CD4-positive, alpha-beta T cell (primary cell): ENCODE results near the gene ADCY2. TPM values are rescaled to one million over a fixed set of nuclear protein-coding genes. Genes with fewer than 3 reads are reported as not detected.

ENCODE experiments used
- ATAC-seq: fragments of 200-7000 bp; cut with Tn5 transposase; one replicate; pipeline ENCODE4 v1.10.0; 2022; ENCODE audit warnings: mild to moderate bottlenecking; ENCODE audit not compliant: poor library complexity
- CTCF ChIA-PET: fragments of 350-600 bp; sonication (Branson Sonifier 250); formaldehyde crosslinking; loops from one replicate; lab custom pipeline; 2021; ENCODE audit warnings: antibody characterized with exemption, inconsistent platforms; lab: Charles Lee
- POLR2A ChIA-PET: fragments of 350-600 bp; sonication (Branson Sonifier 250); formaldehyde crosslinking; loops from one replicate; lab custom pipeline; 2021; ENCODE audit warnings: antibody characterized with exemption, inconsistent platforms; lab: Charles Lee
- DNase-seq, 14 experiments: peaks; one replicate each; pipeline ENCODE4 v3.0.0-alpha.2; 2013 to 2020; ENCODE audit warnings: mixed read lengths in 2 of 14
- H3K27ac ChIP-seq, 2 donors: one replicate each; pipeline versions ENCODE4 v1.5.1 to v1.7.0; 2013; ENCODE audit warnings: low read length in 2 of 2, low read depth in 1 of 2, mild to moderate bottlenecking in 1 of 2
- H3K27me3 ChIP-seq, 2 experiments: 1 replicate in 1 of 2; 2 replicates in 1 of 2; pipeline versions ENCODE4 v1.6.1 to v1.7.0; 2013; ENCODE audit warnings: low read length in 2 of 2, control low read depth in 1 of 2, mild to moderate bottlenecking in 1 of 2, moderate library complexity in 1 of 2; ENCODE audit not compliant: insufficient read depth in 2 of 2, control insufficient read depth in 1 of 2
- H3K36me3 ChIP-seq: one replicate; pipeline ENCODE4 v1.6.1; 2013; ENCODE audit warnings: low read length, control low read depth; ENCODE audit not compliant: insufficient read depth
- H3K4me1 ChIP-seq: one replicate; pipeline ENCODE4 v1.6.1; 2013; ENCODE audit warnings: low read length, control low read depth; ENCODE audit not compliant: insufficient read depth
- H3K4me3 ChIP-seq: one replicate; pipeline ENCODE4 v1.5.1; 2013; ENCODE audit warnings: mild to moderate bottlenecking, low read length, moderate library complexity
- H3K9me3 ChIP-seq, 2 experiments: 1 replicate in 1 of 2; 2 replicates in 1 of 2; pipeline versions ENCODE4 v1.6.1 to v1.7.0; 2013; ENCODE audit warnings: low read length in 2 of 2, mild to moderate bottlenecking in 2 of 2, control low read depth in 1 of 2, moderate library complexity in 1 of 2; ENCODE audit not compliant: control insufficient read depth in 1 of 2, insufficient read depth in 1 of 2
- H3K27ac Mint-ChIP-seq: one replicate; pipeline ENCODE4 v1.8.0; 2020; ENCODE audit warnings: mixed read lengths
- H3K27me3 Mint-ChIP-seq: one replicate; pipeline ENCODE4 v1.8.0; 2021; ENCODE audit warnings: mixed read lengths
- H3K36me3 Mint-ChIP-seq: one replicate; pipeline ENCODE4 v1.8.0; 2021; ENCODE audit warnings: low read depth, mixed read lengths
- H3K4me1 Mint-ChIP-seq: one replicate; pipeline ENCODE4 v1.8.0; 2021; ENCODE audit warnings: low read depth, mixed read lengths
- H3K4me3 Mint-ChIP-seq: one replicate; pipeline ENCODE4 v1.8.0; 2020; ENCODE audit warnings: mild to moderate bottlenecking, mixed read lengths
- H3K9me3 Mint-ChIP-seq: one replicate; pipeline ENCODE4 v1.8.0; 2020; ENCODE audit warnings: mixed read lengths
- intact Hi-C, 2 experiments: fragments of 100-400 bp; cut with DNase I in 1 of 2; cut with micrococcal nuclease in 1 of 2; formaldehyde crosslinking; loops; one replicate each; pipeline versions ENCODE4 v1.15.1 to v1.9.0; 2023 to 2025; cut with DNase I, micrococcal nuclease
- total RNA-seq, 174 experiments: library from RNA in 2 of 174; stranded (reverse) in 2 of 174; gene quantifications; one replicate each; pipeline ENCODE4 v1.2.3 and lab custom pipeline; 2021 to 2026
- TF ChIP-seq, protein P1 (sequence below): fragments of 200-600 bp; IDR thresholded peaks from one replicate; pipeline ENCODE4 v1.8.0; 2022; ENCODE audit warnings: antibody characterized with exemption, mild to moderate bottlenecking

ADCY2 gene
- total RNA-seq, 2 experiments from 2014 or later: not detected

DNA sequence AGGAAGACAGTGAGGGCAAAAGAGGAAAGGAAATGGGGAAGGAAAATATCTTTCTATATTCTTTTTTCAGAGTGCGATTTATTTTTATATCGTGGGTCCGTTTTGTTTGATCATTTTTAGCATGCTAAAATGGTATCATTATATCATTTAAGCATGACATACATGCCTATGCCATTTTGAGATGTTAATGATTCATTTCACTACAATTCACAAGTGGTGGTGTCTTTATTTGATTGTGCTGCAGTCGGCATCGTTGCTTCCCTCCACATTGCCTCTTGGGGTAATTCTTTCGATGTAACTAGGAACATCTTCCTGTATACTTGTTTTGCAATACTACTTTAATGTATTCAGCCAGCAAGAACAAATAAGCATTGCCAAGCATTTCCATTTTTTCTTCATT lies 309.8 kb downstream of the ADCY2 start:
- intact Hi-C loops: no loop called here
- Histone ChIP-seq H3K4me1 (no peaks in the 10 kb centered on the region), H3K27me3 (peaks cover 0 to 3% of the 10 kb centered on the region in 2 experiments), H3K27ac (no peak overlapping the region), H3K9me3 (peaks cover 0 to 5% of the 10 kb centered on the region in 2 experiments), H3K36me3 (no peaks in the 10 kb centered on the region), H3K4me3 (no peak overlapping the region)
- TF ChIP-seq, protein P1, sequence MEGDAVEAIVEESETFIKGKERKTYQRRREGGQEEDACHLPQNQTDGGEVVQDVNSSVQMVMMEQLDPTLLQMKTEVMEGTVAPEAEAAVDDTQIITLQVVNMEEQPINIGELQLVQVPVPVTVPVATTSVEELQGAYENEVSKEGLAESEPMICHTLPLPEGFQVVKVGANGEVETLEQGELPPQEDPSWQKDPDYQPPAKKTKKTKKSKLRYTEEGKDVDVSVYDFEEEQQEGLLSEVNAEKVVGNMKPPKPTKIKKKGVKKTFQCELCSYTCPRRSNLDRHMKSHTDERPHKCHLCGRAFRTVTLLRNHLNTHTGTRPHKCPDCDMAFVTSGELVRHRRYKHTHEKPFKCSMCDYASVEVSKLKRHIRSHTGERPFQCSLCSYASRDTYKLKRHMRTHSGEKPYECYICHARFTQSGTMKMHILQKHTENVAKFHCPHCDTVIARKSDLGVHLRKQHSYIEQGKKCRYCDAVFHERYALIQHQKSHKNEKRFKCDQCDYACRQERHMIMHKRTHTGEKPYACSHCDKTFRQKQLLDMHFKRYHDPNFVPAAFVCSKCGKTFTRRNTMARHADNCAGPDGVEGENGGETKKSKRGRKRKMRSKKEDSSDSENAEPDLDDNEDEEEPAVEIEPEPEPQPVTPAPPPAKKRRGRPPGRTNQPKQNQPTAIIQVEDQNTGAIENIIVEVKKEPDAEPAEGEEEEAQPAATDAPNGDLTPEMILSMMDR: no peak
- Mint-ChIP-seq H3K4me3 (no peak overlapping the region), H3K27me3 (peaks cover 33% of the 10 kb centered on the region), H3K4me1 (no peaks in the 10 kb centered on the region), H3K36me3 (no peaks in the 10 kb centered on the region), H3K27ac (no peak overlapping the region), H3K9me3 (no peaks in the 10 kb centered on the region)
- POLR2A ChIA-PET: no interaction called here
- CTCF ChIA-PET: no interaction called here
- no peak for DNase-seq
- no peak for ATAC-seq

DNA sequence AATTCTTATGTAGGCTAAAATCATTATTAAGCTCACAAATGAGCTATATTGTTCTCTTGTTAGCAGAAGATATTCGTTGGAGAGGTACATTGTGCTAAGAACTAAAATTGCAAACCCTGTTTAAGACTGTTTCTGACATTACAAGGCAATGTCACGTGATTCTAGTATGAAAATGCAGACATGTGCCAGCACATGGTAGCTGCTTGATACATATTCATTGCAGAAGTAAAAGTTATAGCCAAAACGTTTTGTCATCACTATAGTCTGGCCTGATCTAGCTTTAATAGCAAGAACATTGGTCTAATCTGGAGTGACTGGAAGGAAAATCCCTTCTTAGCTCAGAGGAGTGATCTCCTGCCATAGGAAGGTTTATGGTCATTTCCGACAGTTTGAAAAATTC lies 310.3 kb downstream of the ADCY2 start:
- no peak overlapping the region for H3K4me3 ChIP-seq
- H3K27ac Mint-ChIP-seq: no peak overlapping the region
- H3K9me3 Mint-ChIP-seq: no peaks in the 10 kb centered on the region
- no peak overlapping the region for H3K4me3 Mint-ChIP-seq
- intact Hi-C loops: no loop called here
- DNase-seq (no peak), ATAC-seq (no peak)
- CTCF ChIA-PET: no interaction called here
- H3K4me1 Mint-ChIP-seq: no peaks in the 10 kb centered on the region
- no peak overlapping the region for H3K27ac ChIP-seq
- no peaks in the 10 kb centered on the region for H3K36me3 Mint-ChIP-seq
- POLR2A ChIA-PET: no interaction called here
- TF ChIP-seq, protein P1: no peak
- H3K36me3 ChIP-seq: no peaks in the 10 kb centered on the region
- peaks cover 0 to 3% of the 10 kb centered on the region in 2 experiments for H3K27me3 ChIP-seq
- peaks cover 33% of the 10 kb centered on the region for H3K27me3 Mint-ChIP-seq
- H3K9me3 ChIP-seq: peaks cover 0 to 5% of the 10 kb centered on the region in 2 experiments
- H3K4me1 ChIP-seq: no peaks in the 10 kb centered on the region

DNA sequence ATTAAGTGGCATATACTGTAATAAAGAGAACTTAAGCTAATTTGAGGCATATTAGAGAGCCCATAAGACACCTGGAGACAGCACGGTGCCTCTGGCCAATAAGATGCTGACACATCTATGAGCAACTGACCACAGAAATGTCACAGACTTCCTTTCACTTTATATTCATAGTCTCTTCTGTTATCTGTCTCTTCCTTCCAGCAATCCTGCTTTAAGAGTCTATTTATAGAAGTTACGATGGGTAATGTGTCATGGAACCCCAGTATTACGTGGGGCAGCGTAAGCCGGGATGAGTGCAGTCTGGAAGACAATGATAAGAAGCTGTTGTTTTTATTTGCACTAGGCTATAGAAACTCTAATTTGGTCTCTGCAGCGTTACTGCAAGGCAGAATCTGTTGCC lies 318.2 kb downstream of the ADCY2 start:
- H3K4me3 ChIP-seq: no peak overlapping the region
- Mint-ChIP-seq H3K27ac (no peak overlapping the region), H3K27me3 (peaks cover 8% of the 10 kb centered on the region), H3K36me3 (no peaks in the 10 kb centered on the region), H3K4me1 (no peaks in the 10 kb centered on the region), H3K4me3 (no peak overlapping the region), H3K9me3 (no peaks in the 10 kb centered on the region)
- no peak for DNase-seq
- POLR2A ChIA-PET: no interaction called here
- CTCF ChIA-PET: no interaction called here
- H3K27me3 ChIP-seq: no peaks in the 10 kb centered on the region
- TF ChIP-seq, protein P1: no peak
- no peaks in the 10 kb centered on the region for H3K9me3 ChIP-seq
- H3K4me1 ChIP-seq: no peaks in the 10 kb centered on the region
- intact Hi-C loops: no loop called here
- no peaks in the 10 kb centered on the region for H3K36me3 ChIP-seq
- no peak overlapping the region for H3K27ac ChIP-seq
- ATAC-seq: no peak
